IMR-90 (cell line): ENCODE data around the gene MAB21L4. TPM values are rescaled to one million over a fixed set of nuclear protein-coding genes. Genes with fewer than 3 reads are reported as not detected.

Experiments used
- ATAC-seq: fragments of 200-7000 bp; cut with Tn5 transposase; 2 replicates; pipeline ENCODE4 v1.9.1; 2020; ENCODE audit warnings: low read depth, mild to moderate bottlenecking, moderate library complexity
- BruUV-seq: library from RNA; stranded (reverse); fragments of 400-500 nt; replicated peaks from 2 replicates; lab custom pipeline; 2021; lab: Mats Ljungman, UMichigan
- CTCF ChIA-PET: fragments of 300-600 bp; formaldehyde crosslinking; extraction: SDS; loops from one replicate; lab custom pipeline; 2021; ENCODE audit warnings: antibody characterized with exemption; lab: Yijun Ruan, JAX
- POLR2A ChIA-PET: fragments of 300-600 bp; sonication (Branson Sonifier 250); formaldehyde crosslinking; loops from one replicate; lab custom pipeline; 2022; ENCODE audit warnings: antibody characterized with exemption; ENCODE audit not compliant: unreplicated experiment; lab: Charles Lee
- DNase-seq: peaks from one replicate; pipeline ENCODE4 v3.0.0; 2013
- H2AFZ ChIP-seq: replicated peaks from 2 replicates; pipeline ENCODE3; 2013; ENCODE audit warnings: low read length, mild to moderate bottlenecking; ENCODE audit not compliant: poor library complexity
- H2AK5ac ChIP-seq: 2 replicates; pipeline ENCODE4 v1.6.1; 2013; ENCODE audit warnings: low read depth, low read length, inconsistent platforms
- H2AK9ac ChIP-seq: replicated peaks from 2 replicates; pipeline ENCODE3; 2013; ENCODE audit warnings: mild to moderate bottlenecking, low read depth, low read length, moderate library complexity; ENCODE audit not compliant: poor library complexity
- H2BK120ac ChIP-seq: 2 replicates; pipeline ENCODE4 v1.6.1; 2013; ENCODE audit warnings: low read depth, low read length, inconsistent platforms
- H2BK15ac ChIP-seq: 3 replicates; pipeline ENCODE4 v1.6.1; 2013; ENCODE audit warnings: low read depth, low read length, inconsistent platforms
- H2BK20ac ChIP-seq: 2 replicates; pipeline ENCODE4 v1.6.1; 2013; ENCODE audit warnings: low read depth, mild to moderate bottlenecking, inconsistent platforms, low read length, moderate library complexity
- H2BK5ac ChIP-seq: 2 replicates; pipeline ENCODE4 v1.6.1; 2013; ENCODE audit warnings: mild to moderate bottlenecking, low read depth, low read length, inconsistent platforms; ENCODE audit not compliant: poor library complexity, severe bottlenecking
- H3K14ac ChIP-seq: replicated peaks from 2 replicates; pipeline ENCODE4 v1.6.1; 2013; ENCODE audit warnings: low read depth, low read length, inconsistent platforms
- H3K18ac ChIP-seq: 2 replicates; pipeline ENCODE4 v1.6.1; 2013; ENCODE audit warnings: low read depth, low read length, control low read depth
- H3K23ac ChIP-seq: 2 replicates; pipeline ENCODE4 v1.6.1; 2013; ENCODE audit warnings: low read depth, low read length, inconsistent platforms
- H3K27ac ChIP-seq: 2 replicates; pipeline ENCODE4 v1.5.1; 2013; ENCODE audit warnings: mild to moderate bottlenecking, control low read depth, low read length; ENCODE audit not compliant: insufficient read depth
- H3K27me3 ChIP-seq: 2 replicates; pipeline ENCODE4 v1.6.1; 2013; ENCODE audit warnings: low read length; ENCODE audit not compliant: control insufficient read depth, insufficient read depth
- H3K36me3 ChIP-seq: 2 replicates; pipeline ENCODE4 v1.6.1; 2013; ENCODE audit warnings: low read length, mixed read lengths; ENCODE audit not compliant: control insufficient read depth, insufficient read depth
- H3K4ac ChIP-seq: 2 replicates; pipeline ENCODE4 v1.6.1; 2013; ENCODE audit warnings: low read depth, low read length, inconsistent platforms
- H3K4me1 ChIP-seq: 2 replicates; pipeline ENCODE4 v1.6.1; 2013; ENCODE audit warnings: low read length, mixed read lengths; ENCODE audit not compliant: control insufficient read depth, insufficient read depth
- H3K4me2 ChIP-seq: 2 replicates; pipeline ENCODE4 v1.6.1; 2013; ENCODE audit warnings: low read depth, mild to moderate bottlenecking, control low read depth, low read length, moderate library complexity
- H3K4me3 ChIP-seq: 2 replicates; pipeline ENCODE4 v1.5.1; 2013; ENCODE audit warnings: low read depth, mild to moderate bottlenecking, control low read depth, low read length, moderate library complexity; ENCODE audit not compliant: insufficient read depth
- H3K56ac ChIP-seq: 2 replicates; pipeline ENCODE4 v1.6.1; 2013; ENCODE audit warnings: low read length, inconsistent platforms; ENCODE audit not compliant: insufficient read depth; ENCODE audit errors: extremely low read depth
- H3K79me1 ChIP-seq, 2 experiments: 2 replicates each; pipeline ENCODE4 v1.6.1; 2013; ENCODE audit warnings: low read length in 2 of 2, inconsistent platforms in 1 of 2, low read depth in 1 of 2
- H3K9ac ChIP-seq: 2 replicates; pipeline ENCODE4 v1.6.1; 2013; ENCODE audit warnings: low read depth, low read length, control low read depth
- H3K9me1 ChIP-seq: 2 replicates; pipeline ENCODE4 v1.6.1; 2013; ENCODE audit warnings: low read length, inconsistent platforms; ENCODE audit not compliant: insufficient read depth
- H3K9me3 ChIP-seq: 2 replicates; pipeline ENCODE4 v1.6.1; 2013; ENCODE audit warnings: low read length; ENCODE audit not compliant: control insufficient read depth, insufficient read depth
- H4K20me1 ChIP-seq: 2 replicates; pipeline ENCODE4 v1.6.1; 2013; ENCODE audit warnings: low read length, inconsistent platforms; ENCODE audit not compliant: insufficient read depth
- H4K5ac ChIP-seq: 2 replicates; pipeline ENCODE4 v1.6.1; 2013; ENCODE audit warnings: mild to moderate bottlenecking, low read depth, low read length, control low read depth
- H4K8ac ChIP-seq, 2 experiments: 2 replicates each; pipeline ENCODE4 v1.6.1; 2013; ENCODE audit warnings: low read depth in 2 of 2, low read length in 2 of 2, control low read depth in 1 of 2, inconsistent platforms in 1 of 2
- H4K91ac ChIP-seq: 2 replicates; pipeline ENCODE4 v1.6.1; 2013; ENCODE audit warnings: low read depth, low read length, inconsistent platforms; ENCODE audit not compliant: insufficient read depth
- BHLHE40 ChIP-seq: fragments of 150-350 bp; IDR thresholded peaks from 2 replicates; pipeline ENCODE4 v1.6.1; 2016; ENCODE audit warnings: mild to moderate bottlenecking, low read depth, low read length
- CEBPB ChIP-seq: IDR thresholded peaks from 2 replicates; pipeline ENCODE4 v1.6.1; 2012; ENCODE audit warnings: low read depth, low read length, improper control_type of control experiment
- CHD1 ChIP-seq: IDR thresholded peaks from 2 replicates; pipeline ENCODE4 v1.6.1; 2012; ENCODE audit warnings: low read depth, low read length, improper control_type of control experiment
- FOS ChIP-seq: fragments of 150-350 bp; IDR thresholded peaks from 2 replicates; pipeline ENCODE4 v1.6.1; 2016; ENCODE audit warnings: low read depth, low read length
- MAFK ChIP-seq: IDR thresholded peaks from 2 replicates; pipeline ENCODE4 v1.6.1; 2012; ENCODE audit warnings: low read depth, low read length, improper control_type of control experiment
- MAZ ChIP-seq: IDR thresholded peaks from 2 replicates; pipeline ENCODE4 v1.6.1; 2012; ENCODE audit warnings: low read depth, mild to moderate bottlenecking, low read length, improper control_type of control experiment, moderate library complexity, borderline replicate concordance
- MXI1 ChIP-seq: IDR thresholded peaks from 2 replicates; pipeline ENCODE4 v1.6.1; 2012; ENCODE audit warnings: low read depth, mild to moderate bottlenecking, low read length, moderate library complexity, borderline replicate concordance
- NFE2L2 ChIP-seq: fragments of 150-350 bp; IDR thresholded peaks from 2 replicates; pipeline ENCODE4 v1.6.1; 2016; ENCODE audit warnings: low read depth, mild to moderate bottlenecking, low read length
- POLR2A ChIP-seq: IDR thresholded peaks from 2 replicates; pipeline ENCODE4 v1.6.1; 2012; ENCODE audit warnings: mild to moderate bottlenecking, low read depth, low read length
- RAD21 ChIP-seq: IDR thresholded peaks from 2 replicates; pipeline ENCODE4 v1.6.1; 2012; ENCODE audit warnings: low read length, improper control_type of control experiment
- RCOR1 ChIP-seq: IDR thresholded peaks from 2 replicates; pipeline ENCODE4 v1.6.1; 2012; ENCODE audit warnings: mild to moderate bottlenecking, low read length, improper control_type of control experiment; ENCODE audit not compliant: insufficient replicate concordance
- RFX5 ChIP-seq: IDR thresholded peaks from 2 replicates; pipeline ENCODE4 v1.8.0; 2012; ENCODE audit warnings: low read depth, mild to moderate bottlenecking, low read length, moderate library complexity
- SMC3 ChIP-seq: fragments of 150-350 bp; IDR thresholded peaks from 2 replicates; pipeline ENCODE4 v1.6.1; 2016; ENCODE audit warnings: low read depth, mild to moderate bottlenecking, antibody characterized with exemption, low read length, moderate library complexity
- WGBS, 2 experiments: methylation state at CpG; one replicate each; pipeline versions ENCODE4 v1.1.5 to v1.1.7; 2013; ENCODE audit warnings: missing lambda C conversion rate in 2 of 2; ENCODE audit not compliant: insufficient read length in 1 of 2; ENCODE audit errors: extremely low coverage in 2 of 2; 5-methylcytosine and 5-hydroxymethylcytosine counted together
- dilution Hi-C: fragments of 300-500 bp; cut with HindIII; formaldehyde crosslinking; loops from one replicate; pipeline ENCODE4 v1.14.3; 2018; ENCODE audit warnings: low sequenced_read_pairs; ENCODE audit not compliant: unreplicated experiment
- in situ Hi-C: fragments of 300-500 bp; cut with MboI; formaldehyde crosslinking; loops from 3 replicates; pipeline ENCODE4 v1.14.3; 2019; ENCODE audit warnings: low sequenced_read_pairs, inconsistent platforms, mixed read lengths
- intact Hi-C: fragments of 100-400 bp; cut with micrococcal nuclease; formaldehyde crosslinking; loops from 2 replicates; pipeline ENCODE4 v1.10.0; 2022
- polyA plus RNA-seq, 3 experiments: library from polyadenylated mRNA; depleted of rRNA; stranded (reverse); fragments of >200 nt; gene quantifications; 2 replicates each; pipeline ENCODE4 v1.2.3, GENCODE V29; 2012; ENCODE audit warnings: low replicate concordance in 1 of 3
- total RNA-seq: library from RNA; depleted of rRNA; stranded (reverse); fragments of >200 nt; gene quantifications from 2 replicates; pipeline ENCODE4 v1.2.3, GENCODE V29; 2012
- TF ChIP-seq, protein P1 (sequence below): fragments of 150-350 bp; IDR thresholded peaks from 2 replicates; pipeline ENCODE4 v1.6.1; 2016; ENCODE audit warnings: low read depth, mild to moderate bottlenecking, low read length, moderate library complexity, borderline replicate concordance
- TF ChIP-seq, protein P2 (sequence below): fragments of 150-350 bp; IDR thresholded peaks from 2 replicates; pipeline ENCODE4 v1.6.1; 2017; ENCODE audit warnings: mild to moderate bottlenecking, antibody characterized with exemption, low read length, low read depth

Gene MAB21L4
- total and polyA plus RNA-seq, 2 of the 4 experiments (the other 2 are of a cell fraction), result not detected

DNA sequence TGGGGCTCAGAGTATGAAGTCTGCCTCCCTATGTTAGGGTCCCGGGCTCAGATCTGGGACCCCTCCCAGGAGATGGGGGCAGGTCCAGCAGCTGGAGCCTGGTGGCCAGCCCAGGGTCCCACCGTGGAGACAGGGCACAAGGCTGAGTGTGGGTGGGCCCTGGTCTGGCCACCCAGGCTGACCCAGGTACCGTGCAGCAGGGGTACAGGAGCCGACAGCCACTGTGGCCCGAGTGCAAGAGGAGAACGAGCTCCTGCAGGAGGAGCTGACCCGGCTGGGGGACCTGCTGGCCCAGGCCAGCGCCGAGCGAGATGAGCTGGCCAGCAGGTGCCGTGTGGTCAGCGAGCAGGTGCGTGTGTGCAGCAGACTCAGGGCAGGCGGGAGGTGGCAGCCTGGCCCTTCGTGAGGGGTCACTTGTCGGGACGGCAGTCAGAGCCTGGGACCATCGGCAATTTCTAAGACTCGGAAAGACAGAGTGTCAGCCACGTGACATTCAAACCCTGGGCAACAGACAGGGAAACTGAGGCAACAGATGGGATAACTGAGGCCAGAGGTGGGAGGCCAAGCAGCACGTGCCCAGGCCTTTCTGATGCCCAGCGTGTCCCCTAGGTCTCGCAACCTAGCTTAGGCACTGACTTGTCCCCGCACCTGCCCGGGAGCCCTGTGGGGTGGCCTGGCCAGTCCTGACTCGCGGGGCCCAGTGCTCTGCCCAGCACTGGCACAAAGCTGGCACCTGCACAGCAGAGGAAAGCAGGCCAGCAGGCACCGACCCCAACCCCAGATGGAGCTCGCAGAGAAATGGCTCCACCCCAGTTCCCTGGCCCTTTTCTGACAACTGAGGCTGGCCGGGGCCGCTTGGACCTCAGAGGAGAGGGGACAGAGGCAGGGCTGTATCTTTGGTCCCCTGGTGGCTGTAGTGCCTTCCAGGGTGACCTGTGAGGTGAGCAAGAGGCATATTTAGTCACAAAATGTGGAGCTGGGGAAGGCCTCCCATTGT is 24.1 kb upstream of the MAB21L4 start:
- 93% methylated on average over 22 of the region's 31 CpGs; no CpG with 5 or more reads in 1 of the 2 experiments for WGBS, 2 experiments
- TF ChIP-seq RFX5 (no peak), RCOR1 (no peak), CHD1 (no peak), RAD21 (no peak), MXI1 (no peak), CEBPB (no peak), BHLHE40 (no peak), FOS (no peak), SMC3 (no peak), MAFK (no peak), NFE2L2 (no peak), POLR2A (no peak), MAZ (no peak)
- TF ChIP-seq, protein P1, sequence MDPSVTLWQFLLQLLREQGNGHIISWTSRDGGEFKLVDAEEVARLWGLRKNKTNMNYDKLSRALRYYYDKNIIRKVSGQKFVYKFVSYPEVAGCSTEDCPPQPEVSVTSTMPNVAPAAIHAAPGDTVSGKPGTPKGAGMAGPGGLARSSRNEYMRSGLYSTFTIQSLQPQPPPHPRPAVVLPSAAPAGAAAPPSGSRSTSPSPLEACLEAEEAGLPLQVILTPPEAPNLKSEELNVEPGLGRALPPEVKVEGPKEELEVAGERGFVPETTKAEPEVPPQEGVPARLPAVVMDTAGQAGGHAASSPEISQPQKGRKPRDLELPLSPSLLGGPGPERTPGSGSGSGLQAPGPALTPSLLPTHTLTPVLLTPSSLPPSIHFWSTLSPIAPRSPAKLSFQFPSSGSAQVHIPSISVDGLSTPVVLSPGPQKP, result no peak
- TF ChIP-seq, protein P2, sequence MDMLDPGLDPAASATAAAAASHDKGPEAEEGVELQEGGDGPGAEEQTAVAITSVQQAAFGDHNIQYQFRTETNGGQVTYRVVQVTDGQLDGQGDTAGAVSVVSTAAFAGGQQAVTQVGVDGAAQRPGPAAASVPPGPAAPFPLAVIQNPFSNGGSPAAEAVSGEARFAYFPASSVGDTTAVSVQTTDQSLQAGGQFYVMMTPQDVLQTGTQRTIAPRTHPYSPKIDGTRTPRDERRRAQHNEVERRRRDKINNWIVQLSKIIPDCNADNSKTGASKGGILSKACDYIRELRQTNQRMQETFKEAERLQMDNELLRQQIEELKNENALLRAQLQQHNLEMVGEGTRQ, result no peak

More for the DNA sequence above, 24.1 kb upstream of the MAB21L4 start:
- ChIA-PET POLR2A (no interaction called here), CTCF (no interaction called here)
- DNase-seq (no peak), ATAC-seq (no peak)
- Histone ChIP-seq H3K56ac (no peak overlapping the region), H2AFZ (peak overlapping the region; percentile 21), H3K27me3 (no peaks in the 10 kb centered on the region), H4K91ac (peak overlapping the region; percentile 96), H4K8ac (peak overlapping the region; percentile 83 to 84; a peak in 3 of 4 replicates), H3K9me3 (no peaks in the 10 kb centered on the region), H3K4me3 (no peak overlapping the region), H4K20me1 (no peaks in the 10 kb centered on the region), H3K79me1 (no peaks in the 10 kb centered on the region), H3K9ac (no peak overlapping the region), H3K4me2 (no peak overlapping the region), H3K23ac (no peak overlapping the region), H3K4ac (peak overlapping the region; percentile 90), H3K9me1 (peaks cover 19% of the 10 kb centered on the region), H3K27ac (peak overlapping the region; percentile 72; the same call in 1 of the 2 replicates), H3K36me3 (no peaks in the 10 kb centered on the region), H2AK9ac (peak overlapping the region; percentile 96), H2BK120ac (peak overlapping the region; percentile 96), H2BK20ac (peak overlapping the region; percentile 82), H2BK5ac (peak overlapping the region; percentile 66), H3K4me1 (peaks cover 45% of the 10 kb centered on the region), H2BK15ac (peak overlapping the region; percentile 92; the same call in 2 of the 3 replicates), H2AK5ac (peak overlapping the region; percentile 65), H4K5ac (peak overlapping the region; percentile 74), H3K18ac (peak overlapping the region; percentile 59), H3K14ac (peak overlapping the region; percentile 70; the same call in 1 of the 2 replicates)
- in situ Hi-C loops, result loop anchor here (5.0 kb wide), 1 partner anchor 67 kb away; no protein-coding TSS in a partner anchor
- intact Hi-C loops, result no loop called here
- dilution Hi-C loops, result no loop called here
- no TSS peak for BruUV-seq
